ENCODE measurements around the gene OTOG. TPM values are rescaled to one million over a fixed set of nuclear protein-coding genes. Genes with fewer than 3 reads are reported as not detected.

Gene OTOG
- total RNA-seq, 2 experiments from 2014 or later = not detected

DNA sequence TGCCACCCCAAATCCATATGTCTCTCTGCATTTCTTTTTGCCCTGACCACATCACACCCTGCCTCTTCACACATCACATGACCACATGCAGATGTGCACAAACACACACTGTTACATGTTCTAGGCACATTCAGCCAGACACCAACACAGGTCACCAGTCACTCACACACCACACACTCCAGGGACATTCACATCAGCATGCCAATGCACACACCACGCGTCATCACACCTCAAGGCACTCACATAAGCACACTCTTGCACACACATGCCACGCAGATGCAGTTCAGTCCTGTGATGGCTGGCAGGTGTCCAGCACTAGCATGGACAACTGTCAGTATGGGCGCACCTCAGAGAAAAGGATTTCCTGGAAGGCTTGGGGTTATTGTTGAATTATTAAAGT, 95.3 kb downstream of the OTOG start:
- Mint-ChIP-seq H3K27me3 (peaks cover 11% of the 10 kb centered on the region), H3K4me3 (no peak overlapping the region), H3K9me3 (no peaks in the 10 kb centered on the region), H3K36me3 (ENCODE audit: low read depth) (no peaks in the 10 kb centered on the region), H3K4me1 (ENCODE audit: low read depth) (no peaks in the 10 kb centered on the region), H3K27ac (no peak overlapping the region)
- H3K4me1 ChIP-seq (ENCODE audit: insufficient read depth, low read length) = no peaks in the 10 kb centered on the region
- DNase-seq (no peak), ATAC-seq (ENCODE audit: poor library complexity) (no peak)
- H3K27me3 ChIP-seq (ENCODE audit: control insufficient read depth in 1 of 2, insufficient read depth in 2 of 2, low read length in 2 of 2) = peaks cover 0 to 3% of the 10 kb centered on the region in 2 experiments
- POLR2A ChIA-PET = no interaction called here
- TF ChIP-seq, protein P1, sequence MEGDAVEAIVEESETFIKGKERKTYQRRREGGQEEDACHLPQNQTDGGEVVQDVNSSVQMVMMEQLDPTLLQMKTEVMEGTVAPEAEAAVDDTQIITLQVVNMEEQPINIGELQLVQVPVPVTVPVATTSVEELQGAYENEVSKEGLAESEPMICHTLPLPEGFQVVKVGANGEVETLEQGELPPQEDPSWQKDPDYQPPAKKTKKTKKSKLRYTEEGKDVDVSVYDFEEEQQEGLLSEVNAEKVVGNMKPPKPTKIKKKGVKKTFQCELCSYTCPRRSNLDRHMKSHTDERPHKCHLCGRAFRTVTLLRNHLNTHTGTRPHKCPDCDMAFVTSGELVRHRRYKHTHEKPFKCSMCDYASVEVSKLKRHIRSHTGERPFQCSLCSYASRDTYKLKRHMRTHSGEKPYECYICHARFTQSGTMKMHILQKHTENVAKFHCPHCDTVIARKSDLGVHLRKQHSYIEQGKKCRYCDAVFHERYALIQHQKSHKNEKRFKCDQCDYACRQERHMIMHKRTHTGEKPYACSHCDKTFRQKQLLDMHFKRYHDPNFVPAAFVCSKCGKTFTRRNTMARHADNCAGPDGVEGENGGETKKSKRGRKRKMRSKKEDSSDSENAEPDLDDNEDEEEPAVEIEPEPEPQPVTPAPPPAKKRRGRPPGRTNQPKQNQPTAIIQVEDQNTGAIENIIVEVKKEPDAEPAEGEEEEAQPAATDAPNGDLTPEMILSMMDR (IDR thresholded peaks at IDR 0.05) = no peak
- H3K36me3 ChIP-seq (ENCODE audit: insufficient read depth, low read length) = no peaks in the 10 kb centered on the region
- no peak overlapping the region for H3K4me3 ChIP-seq (ENCODE audit: low read length)
- H3K27ac ChIP-seq (ENCODE audit: low read depth in 1 of 2, low read length in 2 of 2) = no peak overlapping the region
- CTCF ChIA-PET = no interaction called here
- H3K9me3 ChIP-seq (ENCODE audit: control insufficient read depth in 1 of 2, insufficient read depth in 1 of 2, low read length in 2 of 2) = peaks cover 0 to 10% of the 10 kb centered on the region in 2 experiments
- intact Hi-C loops (cut with DNase I, micrococcal nuclease) = no loop called here

DNA sequence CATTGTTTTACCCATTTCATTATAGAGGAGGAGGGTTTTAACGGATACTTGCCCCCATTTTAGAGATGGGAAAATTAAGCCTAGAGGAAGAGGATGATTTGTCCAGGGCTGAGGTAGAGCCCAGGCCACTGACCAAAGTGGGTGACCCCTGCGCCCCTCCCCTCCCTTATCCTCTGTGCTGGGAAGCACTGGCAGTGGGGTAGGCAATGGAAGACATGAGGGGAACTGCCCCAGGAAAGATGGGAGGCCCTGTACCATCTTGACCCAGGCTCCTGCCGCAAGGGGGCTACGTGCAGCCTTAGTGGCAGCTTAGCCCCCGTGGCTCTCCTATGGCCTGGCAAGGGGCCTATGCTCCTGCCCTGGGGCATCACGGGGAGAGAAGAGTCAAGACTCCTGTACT, 95.9 kb downstream of the OTOG start:
- intact Hi-C loops (cut with DNase I, micrococcal nuclease) = no loop called here
- Mint-ChIP-seq H3K4me3 (no peak overlapping the region), H3K27ac (no peak overlapping the region), H3K27me3 (peaks cover 17% of the 10 kb centered on the region), H3K36me3 (ENCODE audit: low read depth) (no peaks in the 10 kb centered on the region), H3K9me3 (no peaks in the 10 kb centered on the region), H3K4me1 (ENCODE audit: low read depth) (no peaks in the 10 kb centered on the region)
- H3K27me3 ChIP-seq (ENCODE audit: control insufficient read depth in 1 of 2, insufficient read depth in 2 of 2, low read length in 2 of 2) = peaks cover 0 to 3% of the 10 kb centered on the region in 2 experiments
- ATAC-seq (ENCODE audit: poor library complexity) = no peak
- H3K27ac ChIP-seq (ENCODE audit: low read depth in 1 of 2, low read length in 2 of 2) = no peak overlapping the region
- peaks cover 6 to 10% of the 10 kb centered on the region in 2 experiments for H3K9me3 ChIP-seq (ENCODE audit: control insufficient read depth in 1 of 2, insufficient read depth in 1 of 2, low read length in 2 of 2)
- H3K4me3 ChIP-seq (ENCODE audit: low read length) = no peak overlapping the region
- H3K36me3 ChIP-seq (ENCODE audit: insufficient read depth, low read length) = no peaks in the 10 kb centered on the region
- CTCF ChIA-PET = no interaction called here
- TF ChIP-seq, protein P1 (IDR thresholded peaks at IDR 0.05) = no peak
- no peak for DNase-seq
- POLR2A ChIA-PET = no interaction called here
- no peaks in the 10 kb centered on the region for H3K4me1 ChIP-seq (ENCODE audit: insufficient read depth, low read length)

DNA sequence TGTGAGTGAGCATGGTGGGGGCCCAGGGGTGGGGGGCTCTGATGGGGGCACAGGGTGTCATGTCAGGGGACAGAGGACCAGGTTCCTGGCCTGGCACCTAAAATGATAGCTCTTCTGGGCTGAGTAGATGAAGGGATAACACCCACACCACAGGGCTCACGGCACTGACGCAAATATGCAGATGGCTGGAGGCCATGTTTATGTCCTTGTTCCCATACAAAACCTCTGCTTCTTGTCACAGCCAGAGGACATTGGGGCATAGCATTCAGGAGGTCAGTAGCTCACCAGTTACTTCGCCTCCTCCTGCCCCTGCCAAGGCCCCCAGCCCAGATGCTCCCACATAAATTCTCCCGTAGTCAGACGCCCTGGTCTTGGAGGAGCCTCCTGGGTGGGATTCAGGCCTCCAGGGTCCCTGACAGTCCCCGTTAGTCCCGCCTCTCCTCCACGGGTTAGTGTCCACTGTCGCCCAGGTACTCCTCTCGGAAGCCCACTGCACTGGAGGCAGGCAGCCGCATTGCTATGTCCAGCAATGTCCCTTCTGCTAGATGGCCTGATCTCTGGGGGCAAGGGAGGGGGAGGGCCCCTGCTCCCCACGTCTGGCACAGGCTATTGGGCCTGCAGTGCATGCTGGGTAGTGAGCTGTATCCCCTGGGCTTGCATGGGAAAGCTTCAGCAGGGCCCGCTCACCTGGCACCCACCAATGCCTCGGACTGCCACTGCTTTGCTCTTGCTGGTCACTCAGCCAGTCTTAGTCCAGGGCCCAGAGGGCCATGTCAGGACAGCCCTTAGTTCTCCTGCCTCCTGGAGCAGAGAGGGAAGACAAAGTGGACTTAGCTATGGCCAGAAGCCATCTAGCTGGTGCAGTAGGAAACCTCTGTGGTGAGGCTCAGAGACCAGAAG, 96.7 kb downstream of the OTOG start:
- no peaks in the 10 kb centered on the region for H3K36me3 ChIP-seq (ENCODE audit: insufficient read depth, low read length)
- peaks cover 2 to 8% of the 10 kb centered on the region in 2 experiments for H3K27me3 ChIP-seq (ENCODE audit: control insufficient read depth in 1 of 2, insufficient read depth in 2 of 2, low read length in 2 of 2)
- peaks cover 24% of the 10 kb centered on the region for H3K27me3 Mint-ChIP-seq
- no peak overlapping the region for H3K4me3 ChIP-seq (ENCODE audit: low read length)
- no peak overlapping the region for H3K4me3 Mint-ChIP-seq
- H3K9me3 Mint-ChIP-seq = no peaks in the 10 kb centered on the region
- CTCF ChIA-PET = no interaction called here
- intact Hi-C loops (cut with DNase I, micrococcal nuclease) = no loop called here
- POLR2A ChIA-PET = no interaction called here
- no peak for ATAC-seq (ENCODE audit: poor library complexity)
- no peaks in the 10 kb centered on the region for H3K4me1 ChIP-seq (ENCODE audit: insufficient read depth, low read length)
- no peaks in the 10 kb centered on the region for H3K36me3 Mint-ChIP-seq (ENCODE audit: low read depth)
- H3K4me1 Mint-ChIP-seq (ENCODE audit: low read depth) = no peaks in the 10 kb centered on the region
- no peak overlapping the region for H3K27ac Mint-ChIP-seq
- H3K27ac ChIP-seq (ENCODE audit: low read depth in 1 of 2, low read length in 2 of 2) = no peak overlapping the region
- no peak for DNase-seq
- H3K9me3 ChIP-seq (ENCODE audit: control insufficient read depth in 1 of 2, insufficient read depth in 1 of 2, low read length in 2 of 2) = peaks cover 7 to 15% of the 10 kb centered on the region in 2 experiments
- TF ChIP-seq, protein P1 (IDR thresholded peaks at IDR 0.05) = no peak
